RKO (cell line): ENCODE results near the gene EPC2.

Experiments
- DNase-seq: peaks from one replicate; pipeline ENCODE4 v3.0.0-alpha.2; 2016; ENCODE audit warnings: low spot score

Gene EPC2

GRCh38 chr2:148643998-148644882, at the start of gene EPC2:
TSS of gene EPC2 (plus strand) at chr2:148644751. CDS start at chr2:148645018, 267 bp downstream.
- DNase-seq = peak; percentile 73

- DNase-seq = no peak
These were observed 48.5 kb upstream of the EPC2 start for GRCh38 chr2:148596018-148596417.

GRCh38 chr2:148599109-148599991, 45.2 kb upstream of the EPC2 start:
- DNase-seq = no peak

GRCh38 chr2:148602885-148603561, 41.5 kb upstream of the EPC2 start:
- DNase-seq = no peak

GRCh38 chr2:148603562-148603920, 41.0 kb upstream of the EPC2 start:
- DNase-seq = no peak

- no peak for DNase-seq
These were observed 39.6 kb upstream of the EPC2 start for GRCh38 chr2:148604927-148605326.

GRCh38 chr2:148607566-148607965, 37.0 kb upstream of the EPC2 start:
- DNase-seq = no peak

- no peak for DNase-seq
These were observed 31.1 kb upstream of the EPC2 start for GRCh38 chr2:148613231-148614013.

GRCh38 chr2:148614014-148614321, 30.6 kb upstream of the EPC2 start:
- DNase-seq = no peak

GRCh38 chr2:148614322-148615049, 30.1 kb upstream of the EPC2 start:
- no peak for DNase-seq

- DNase-seq = no peak
These were observed 29.1 kb upstream of the EPC2 start for GRCh38 chr2:148615381-148615841.

- no peak for DNase-seq
These were observed 27.9 kb upstream of the EPC2 start for GRCh38 chr2:148616662-148617061.

- no peak for DNase-seq
These were observed 27.3 kb upstream of the EPC2 start for GRCh38 chr2:148617219-148617618.

GRCh38 chr2:148619560-148620195, 24.9 kb upstream of the EPC2 start:
- DNase-seq = no peak

- no peak for DNase-seq
These were observed 22.2 kb upstream of the EPC2 start for GRCh38 chr2:148622366-148622765.

- DNase-seq = no peak
These were observed 21.5 kb upstream of the EPC2 start for GRCh38 chr2:148623086-148623485.

GRCh38 chr2:148627224-148627623, 17.3 kb upstream of the EPC2 start:
- DNase-seq = no peak

GRCh38 chr2:148634749-148635148, 9.8 kb upstream of the EPC2 start:
- no peak for DNase-seq

- no peak for DNase-seq
These were observed 6.0 kb upstream of the EPC2 start for GRCh38 chr2:148638543-148638942.

- DNase-seq = peak; percentile 9
These were observed 3.8 kb upstream of the EPC2 start for GRCh38 chr2:148640767-148641166.
